ENCODE data around the gene ZNF385A. TPM values are rescaled to one million over a fixed set of nuclear protein-coding genes. Genes with fewer than 3 reads are reported as not detected.

Gene ZNF385A
- total and polyA plus RNA-seq, 9 of the 15 experiments (the other 6 are each of a cell fraction or from before 2014, with no cell fraction given): 1.0 to 111 (median 7.7) TPM

GRCh38 chr12:54358945-54359761 lies 25.4 kb downstream of the ZNF385A start (continued):
- no peak for TF ChIP-seq CHD7 (IDR thresholded peaks at IDR 0.05; ENCODE audit: low read depth, low read length)
- 0 out of 2 replicates have a peak, but pooled peaks have one; percentile 1 for TF ChIP-seq NFE2 (IDR thresholded peaks at IDR 0.05; ENCODE audit: low read depth)
- TF ChIP-seq SUPT5H (IDR thresholded peaks at IDR 0.05): peak; percentile 46
- no peak for TF ChIP-seq GABPB1 (CRISPR knock-in tag; IDR thresholded peaks at IDR 0.05)
- peak; percentile 92 for TF ChIP-seq OTX1 (CRISPR knock-in tag; IDR thresholded peaks at IDR 0.05)
- TF ChIP-seq NR2C2 (CRISPR knock-in tag; IDR thresholded peaks at IDR 0.05): no peak
- TF ChIP-seq NR2C2 (tag; IDR thresholded peaks at IDR 0.05): peak; percentile 69
- TF ChIP-seq MTF1 (CRISPR knock-in tag; IDR thresholded peaks at IDR 0.05; ENCODE audit: borderline replicate concordance): peak; percentile 25; the same call in 1 of the 2 replicates
- TF ChIP-seq ZBTB12 (CRISPR knock-in tag; IDR thresholded peaks at IDR 0.05): no peak; the same call in 1 of the 2 replicates
- TF ChIP-seq HMG20B (CRISPR knock-in tag; IDR thresholded peaks at IDR 0.05): no peak
- peak in 1 of 2 experiments; percentile 38; a peak in 1 of 4 replicates for TF ChIP-seq SIN3A (IDR thresholded peaks at IDR 0.05; ENCODE audit: borderline replicate concordance in 2 of 2, control insufficient read depth in 1 of 2, low read depth in 2 of 2, low read length in 2 of 2)
- TF ChIP-seq ATF3 (IDR thresholded peaks at IDR 0.05): peak; percentile 92
- TF ChIP-seq ATF3 (CRISPR knock-in tag; conservative IDR thresholded peaks at IDR 0.05): no peak
